Cerebellar cortex (tissue), 1 donor: ENCODE measurements around the gene PPP1R14C.

Experiments
- DNase-seq: peaks from one replicate; pipeline ENCODE4 v3.0.0-alpha.2; 2015; ENCODE audit warnings: low spot score

PPP1R14C gene

GRCh38 chr6:150138638-150139037, 4.2 kb upstream of the PPP1R14C start:
- DNase-seq = no peak

GRCh38 chr6:150139533-150139932, 3.3 kb upstream of the PPP1R14C start:
- no peak for DNase-seq

- DNase-seq = no peak
Measured at GRCh38 chr6:150140236-150140969, 2.4 kb upstream of the PPP1R14C start.

GRCh38 chr6:150142097-150142669, 661 bp upstream of the PPP1R14C start:
- DNase-seq = peak; percentile 44

GRCh38 chr6:150143516-150144293, 861 bp downstream of the PPP1R14C start:
- no peak for DNase-seq

GRCh38 chr6:150144294-150144868, 1.5 kb downstream of the PPP1R14C start:
- DNase-seq = peak; percentile 18

- DNase-seq = peak; percentile 7
Measured at GRCh38 chr6:150145427-150145826, 2.6 kb downstream of the PPP1R14C start.

- no peak for DNase-seq
Measured at GRCh38 chr6:150145830-150146229, 3.0 kb downstream of the PPP1R14C start.

- no peak for DNase-seq
Measured at GRCh38 chr6:150146436-150146835, 3.6 kb downstream of the PPP1R14C start.

- no peak for DNase-seq
Measured at GRCh38 chr6:150149146-150149545, 6.3 kb downstream of the PPP1R14C start.

GRCh38 chr6:150150458-150150820, 7.6 kb downstream of the PPP1R14C start:
- DNase-seq = no peak

GRCh38 chr6:150150821-150151646, 8.2 kb downstream of the PPP1R14C start:
- no peak for DNase-seq

- no peak for DNase-seq
Measured at GRCh38 chr6:150152891-150153876, 10.3 kb downstream of the PPP1R14C start.

GRCh38 chr6:150153905-150154492, 11.2 kb downstream of the PPP1R14C start:
- no peak for DNase-seq

GRCh38 chr6:150156460-150156859, 13.6 kb downstream of the PPP1R14C start:
- DNase-seq = no peak

GRCh38 chr6:150157081-150157480, 14.2 kb downstream of the PPP1R14C start:
- DNase-seq = no peak

- DNase-seq = no peak
Measured at GRCh38 chr6:150159757-150160156, 16.9 kb downstream of the PPP1R14C start.

GRCh38 chr6:150163970-150164369, 21.1 kb downstream of the PPP1R14C start:
- no peak for DNase-seq

- no peak for DNase-seq
Measured at GRCh38 chr6:150165020-150165702, 22.3 kb downstream of the PPP1R14C start.

GRCh38 chr6:150167479-150167873, 24.6 kb downstream of the PPP1R14C start:
- DNase-seq = no peak
